ENCODE data around the gene BLOC1S3.

The BLOC1S3 gene

DNA sequence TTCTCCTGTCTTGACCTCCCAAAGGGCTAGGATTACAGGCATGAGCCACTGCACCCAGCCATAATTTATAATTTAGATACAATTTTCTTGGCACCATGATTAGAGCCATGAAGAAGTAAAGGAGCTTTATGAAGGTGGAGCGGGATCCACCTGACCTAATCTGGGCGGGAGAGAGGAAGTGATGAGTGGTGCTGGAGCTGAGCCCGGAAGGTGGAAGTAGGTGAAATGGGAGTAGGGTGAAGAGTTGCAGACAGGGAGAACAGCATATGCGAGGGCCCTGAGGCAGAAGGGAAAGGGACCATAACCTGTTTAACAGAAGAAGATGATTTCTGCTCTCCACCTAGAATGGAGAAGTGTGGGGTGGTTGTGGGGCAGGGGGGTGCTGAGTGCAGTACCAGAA is 4.2 kb downstream of the BLOC1S3 start:
- DNase-seq (ENCODE audit: low read depth), result no peak

DNA sequence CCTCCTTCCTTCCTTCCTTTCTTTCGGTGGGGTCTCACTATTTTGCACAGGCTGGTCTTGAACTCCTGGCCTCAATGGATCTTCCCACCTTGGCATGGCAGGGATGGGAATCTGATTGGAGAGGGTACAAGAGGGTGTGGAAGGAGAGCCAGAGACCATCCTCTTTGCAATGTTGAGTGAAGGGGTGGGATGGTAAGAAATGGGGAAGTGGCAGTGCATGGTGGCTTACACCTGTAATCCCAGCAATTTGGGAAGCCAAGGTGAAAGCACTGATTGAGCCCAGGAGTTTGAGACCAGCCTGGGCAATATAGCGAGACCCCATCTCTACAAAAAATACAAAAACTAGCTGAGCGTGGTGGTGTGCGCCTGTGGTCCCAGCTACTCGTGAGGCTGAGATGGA is 5.5 kb downstream of the BLOC1S3 start:
- DNase-seq (ENCODE audit: low read depth), result no peak

DNA sequence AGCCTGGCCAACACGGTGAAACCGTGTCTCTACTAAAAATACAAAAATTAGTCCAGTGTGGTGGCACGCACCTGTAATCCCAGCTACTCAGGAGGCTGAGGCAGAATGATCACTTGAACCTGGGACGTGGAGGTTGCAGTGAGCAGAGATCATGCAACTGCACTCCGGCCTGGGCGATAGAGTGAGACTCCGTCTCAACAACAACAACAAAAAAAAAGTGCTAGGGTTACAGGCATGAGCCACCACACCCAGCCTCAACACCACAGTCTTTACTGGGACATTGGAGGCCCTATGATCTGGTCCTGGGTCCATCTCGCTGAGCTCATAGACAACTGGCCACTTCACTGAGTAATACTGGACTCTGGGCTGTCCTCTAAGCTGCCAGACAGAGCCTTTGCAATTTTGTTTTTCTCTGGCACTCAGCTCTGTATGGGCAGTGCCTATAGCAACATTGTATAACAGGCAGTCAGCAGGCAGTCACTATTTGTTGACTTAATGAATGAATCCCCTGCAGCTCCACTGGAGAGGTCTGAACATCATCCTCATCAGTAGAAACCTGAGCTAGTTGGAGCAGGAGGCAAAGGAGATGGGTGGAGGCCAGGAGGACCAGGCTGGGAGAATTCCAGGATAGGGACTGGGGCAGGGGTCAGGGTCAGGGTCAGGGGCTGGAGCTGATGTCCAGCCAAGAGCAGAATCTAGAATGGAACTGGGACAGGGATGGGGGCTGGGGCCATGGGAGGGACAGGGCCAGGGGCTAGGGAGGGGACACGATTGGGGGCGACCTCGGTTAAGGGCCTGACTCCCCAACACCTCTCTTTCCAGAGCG is 8.1 kb downstream of the BLOC1S3 start:
- no peak for DNase-seq (ENCODE audit: low read depth)

DNA sequence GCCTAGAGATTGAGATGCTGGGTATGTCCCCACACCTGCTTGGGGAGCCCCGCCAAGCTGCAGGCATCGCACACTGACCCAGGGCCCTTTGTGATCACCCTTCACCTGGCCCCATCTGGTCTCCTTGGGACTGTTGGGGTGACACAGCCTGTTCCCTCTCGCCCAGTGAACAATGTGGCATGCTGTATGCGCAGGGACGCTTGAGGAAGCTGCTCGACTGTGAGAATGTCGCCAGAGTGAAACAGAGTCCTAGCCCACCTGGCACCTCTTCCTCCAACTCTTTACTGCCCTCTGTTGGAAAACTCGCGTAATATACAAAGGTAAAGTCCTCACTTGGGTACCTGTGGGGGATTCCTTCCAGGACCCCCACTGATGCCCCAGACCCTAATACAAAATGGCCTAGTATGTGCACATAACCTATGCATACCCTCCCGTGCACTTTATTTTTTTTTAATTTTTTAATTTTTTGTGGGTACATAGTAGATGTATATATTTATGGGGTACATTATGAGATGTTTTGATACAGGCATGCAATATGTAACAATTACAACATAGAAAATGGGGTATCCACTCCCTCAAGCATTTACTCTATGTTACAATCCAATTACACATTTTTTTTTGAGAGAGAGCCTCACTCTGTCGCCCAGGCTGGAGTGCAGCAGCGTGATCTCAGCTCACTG is 9.0 kb downstream of the BLOC1S3 start:
- no peak for DNase-seq (ENCODE audit: low read depth)

DNA sequence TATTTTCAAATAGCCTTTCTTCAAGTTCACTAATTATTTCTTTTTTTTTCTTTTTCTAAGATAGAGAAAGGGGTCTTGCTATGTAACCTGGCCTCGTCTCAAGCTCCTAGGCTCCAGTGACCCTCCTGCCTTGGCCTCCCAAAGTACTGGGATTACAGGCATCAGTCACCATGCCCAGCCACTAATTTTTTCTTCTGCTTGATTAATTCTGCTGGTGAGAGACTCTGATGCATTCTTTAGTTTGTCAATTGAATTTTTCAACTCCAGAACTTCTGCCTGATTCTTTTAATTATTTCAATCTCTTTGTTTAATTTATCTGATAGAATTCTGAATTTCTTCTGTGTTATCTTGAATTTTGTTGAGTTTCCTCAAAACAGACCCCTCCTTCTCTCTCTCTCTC is 11.4 kb downstream of the BLOC1S3 start:
- DNase-seq (ENCODE audit: low read depth), result no peak

DNA sequence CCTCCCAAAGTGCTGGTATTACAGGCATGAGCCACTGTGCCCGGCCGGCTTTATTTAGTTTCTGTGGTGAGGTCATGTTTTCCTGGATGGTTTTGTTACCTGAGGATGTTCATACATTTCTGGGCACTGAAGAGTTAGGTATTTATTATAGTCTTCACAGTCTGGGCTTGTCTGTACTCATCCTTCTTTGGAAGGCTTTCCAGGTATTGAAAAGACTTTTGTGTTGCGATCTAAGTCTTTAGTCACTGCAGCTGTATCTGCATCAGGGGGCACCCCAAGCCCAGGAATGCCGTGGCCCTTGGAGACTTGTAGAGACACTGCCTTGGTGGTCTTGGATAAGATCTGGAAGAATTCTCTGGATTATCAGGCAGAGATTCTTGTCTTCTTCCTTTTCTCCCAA is 12.8 kb downstream of the BLOC1S3 start:
- DNase-seq (ENCODE audit: low read depth), result no peak

DNA sequence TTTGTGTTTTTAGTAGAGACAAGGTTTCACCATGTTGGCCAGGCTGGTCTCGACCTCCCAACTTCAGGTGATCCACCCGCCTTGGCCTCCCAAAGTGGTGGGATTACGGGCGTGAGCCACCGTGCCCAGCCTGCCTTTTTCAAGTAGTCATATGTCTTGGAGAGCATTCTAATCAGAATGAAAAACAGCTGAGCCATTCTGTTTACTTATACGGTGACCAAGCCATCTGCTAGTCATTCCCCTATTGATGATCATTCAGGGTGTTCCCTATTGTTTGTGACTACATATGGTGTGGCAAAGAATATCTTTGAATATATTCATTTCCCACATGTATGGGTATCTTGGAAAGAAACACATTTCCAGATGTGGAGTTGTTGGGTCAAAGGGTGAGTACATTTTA is 17.2 kb downstream of the BLOC1S3 start:
- no peak for DNase-seq (ENCODE audit: low read depth)

DNA sequence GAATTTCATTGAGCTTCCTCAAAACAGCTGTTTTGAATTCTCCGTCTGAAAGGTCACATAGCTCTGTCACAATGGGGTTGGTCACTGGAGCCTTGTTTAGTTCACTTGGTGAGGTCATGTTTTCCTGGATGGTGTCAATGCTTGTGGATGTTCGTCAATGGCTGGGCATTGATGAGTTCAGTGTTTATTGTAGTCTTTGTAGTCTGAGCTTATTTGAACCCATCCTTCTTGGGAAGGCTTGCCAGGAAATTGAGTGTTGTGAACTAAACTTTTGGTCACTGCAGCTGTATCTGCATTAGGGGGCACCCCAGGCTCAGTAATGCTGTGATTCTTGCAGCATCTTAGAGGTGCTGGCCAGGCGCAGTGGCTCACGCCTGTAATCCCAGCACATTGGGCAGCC is 22.0 kb downstream of the BLOC1S3 start:
- DNase-seq (ENCODE audit: low read depth), result no peak

DNA sequence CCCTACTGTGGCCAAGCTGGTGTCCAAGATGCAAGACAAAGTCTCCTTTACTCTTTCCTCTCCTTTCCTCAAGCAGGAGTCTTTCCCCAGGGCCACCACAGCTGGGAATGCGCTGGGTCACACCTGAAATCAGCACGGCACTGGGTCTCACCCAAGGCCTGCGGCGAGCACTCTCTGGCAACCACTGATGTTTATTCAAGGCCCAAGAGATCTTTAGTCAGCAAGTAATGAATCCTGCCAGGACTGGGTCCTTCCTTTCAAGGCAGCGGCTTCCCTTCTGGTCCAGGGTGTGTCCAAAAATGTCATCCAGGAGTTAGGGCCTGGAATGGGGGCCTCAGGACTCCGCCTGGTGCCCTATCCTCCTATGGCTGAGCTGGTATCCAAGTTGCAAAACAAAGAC is 24.1 kb downstream of the BLOC1S3 start:
- no peak for DNase-seq (ENCODE audit: low read depth)

DNA sequence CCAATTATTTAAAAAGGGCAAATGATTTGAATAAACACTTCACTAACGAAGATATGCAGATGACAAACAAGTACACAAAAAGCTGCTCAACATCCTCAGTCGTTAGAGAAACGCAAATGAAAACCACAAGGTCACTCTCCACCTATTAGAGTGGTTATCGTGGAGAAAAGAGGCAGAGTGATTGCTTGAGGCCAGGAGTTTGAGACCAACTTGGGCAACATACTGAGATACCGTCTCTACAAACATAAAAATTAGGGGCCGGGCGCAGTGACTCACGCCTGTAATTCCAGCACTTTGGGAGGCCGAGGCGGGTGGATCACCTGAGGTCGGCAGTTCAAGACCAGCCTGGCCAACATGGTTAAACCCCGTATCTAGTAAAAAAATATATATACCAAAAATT is 27.2 kb downstream of the BLOC1S3 start:
- no peak for DNase-seq (ENCODE audit: low read depth)

DNA sequence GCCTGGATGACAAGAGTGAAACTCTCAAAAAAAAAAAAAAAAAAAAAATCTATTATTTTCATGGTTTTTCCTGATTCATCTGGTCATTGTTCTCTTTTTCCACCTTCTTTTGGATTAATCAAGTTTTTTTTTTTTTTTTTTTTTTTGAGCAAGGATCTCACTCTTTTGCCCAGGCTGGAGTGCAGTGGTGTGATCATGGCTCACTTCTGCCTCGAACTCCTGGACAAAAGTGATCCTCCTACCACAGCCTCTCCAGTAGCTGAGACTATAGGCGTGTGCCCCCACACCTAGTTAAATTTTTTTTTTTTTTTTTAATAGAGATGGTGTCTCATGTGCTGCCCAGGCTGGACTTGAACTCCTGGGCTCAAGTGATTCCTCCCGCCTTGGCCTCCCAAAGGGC is 27.7 kb downstream of the BLOC1S3 start:
- no peak for DNase-seq (ENCODE audit: low read depth)

DNA sequence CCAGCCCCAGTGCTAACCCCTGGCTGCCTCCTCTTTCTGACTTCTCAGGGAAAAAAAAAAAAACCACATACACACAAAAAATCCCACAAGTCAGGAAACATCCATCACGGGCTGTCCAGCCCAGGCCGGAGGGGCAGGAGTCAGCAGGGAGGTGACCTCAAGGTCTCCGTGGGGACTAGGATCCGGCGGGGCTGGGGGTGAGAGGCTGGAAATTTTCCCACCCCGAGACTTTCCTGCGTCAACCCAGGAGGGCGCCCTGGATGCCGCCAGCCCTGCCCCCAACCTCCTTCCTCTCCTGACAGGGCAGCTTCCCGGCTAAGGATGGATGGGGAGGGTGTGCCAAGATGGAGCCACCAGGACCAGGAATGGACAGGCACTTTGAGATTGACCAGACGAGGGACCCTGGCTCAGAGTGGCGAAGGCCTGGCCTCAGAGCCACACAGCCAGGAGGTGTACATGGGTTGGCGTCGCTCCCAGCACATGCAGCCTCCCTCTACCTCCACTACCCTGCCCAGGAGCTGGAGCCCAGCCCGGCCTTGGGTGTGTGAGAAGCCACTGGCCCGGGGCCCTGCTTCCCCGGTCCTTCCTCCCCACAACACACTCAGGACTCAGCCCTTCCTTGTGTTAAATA is 33.3 kb downstream of the BLOC1S3 start:
- DNase-seq (ENCODE audit: low read depth), result no peak

DNA sequence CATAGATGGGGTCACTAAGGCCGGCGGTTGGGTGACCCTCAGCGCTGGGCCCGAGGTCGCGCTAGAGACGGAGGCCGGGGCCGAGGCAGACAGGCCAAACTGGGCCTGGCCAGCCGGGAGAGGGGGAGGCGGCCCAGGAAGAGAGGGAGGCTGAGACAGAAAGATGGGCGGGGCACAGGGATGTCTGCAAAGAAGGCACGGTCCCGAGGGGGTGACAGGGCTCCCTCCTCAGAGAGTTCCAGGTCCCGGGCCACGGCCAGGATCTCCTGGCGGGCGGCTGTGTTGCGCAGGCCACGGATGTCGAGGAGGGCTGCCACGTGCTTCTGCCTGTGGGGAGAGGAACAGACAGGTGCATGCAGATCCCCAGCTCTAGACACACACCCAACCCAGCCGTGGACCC is 34.4 kb downstream of the BLOC1S3 start:
- DNase-seq (ENCODE audit: low read depth), result no peak

DNA sequence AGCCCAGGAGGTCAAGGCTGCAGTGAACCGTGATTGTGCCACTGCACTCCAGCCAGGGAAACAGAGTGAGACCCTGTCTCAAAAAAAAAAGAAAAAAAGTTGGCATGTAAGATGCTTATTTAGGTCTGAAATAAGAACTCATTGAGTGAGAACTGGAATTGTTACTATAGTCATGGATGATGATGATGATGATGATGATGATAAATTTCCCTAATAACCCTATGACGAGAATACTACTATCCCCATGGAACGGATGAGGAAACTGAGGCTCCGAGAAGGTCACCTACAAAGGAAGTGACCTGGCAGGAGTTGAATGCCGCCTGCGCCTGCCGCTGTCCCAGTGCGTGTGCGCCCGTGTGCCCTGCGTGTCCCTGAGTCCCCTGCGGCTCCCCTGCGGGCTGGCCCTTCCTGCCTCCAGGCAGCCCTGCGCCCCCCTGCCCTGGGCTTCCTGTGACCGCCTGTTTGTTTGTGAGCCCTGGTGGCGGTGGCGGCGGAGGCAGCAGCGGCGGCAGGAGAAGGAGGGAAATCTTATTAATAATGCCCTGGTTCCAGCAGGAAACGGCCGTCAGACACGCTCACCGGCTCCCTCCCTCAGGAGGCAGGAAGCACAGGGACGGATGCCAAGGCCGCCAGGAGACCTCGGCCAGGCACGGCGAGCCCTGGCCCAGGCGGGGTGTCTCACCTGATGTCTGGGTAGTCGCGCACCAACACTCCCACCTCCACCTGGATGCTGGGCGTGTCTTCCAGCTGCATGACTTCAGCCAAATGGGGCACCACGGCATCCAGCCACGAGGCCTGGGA is 37.0 kb downstream of the BLOC1S3 start:
- no peak for DNase-seq (ENCODE audit: low read depth)

DNA sequence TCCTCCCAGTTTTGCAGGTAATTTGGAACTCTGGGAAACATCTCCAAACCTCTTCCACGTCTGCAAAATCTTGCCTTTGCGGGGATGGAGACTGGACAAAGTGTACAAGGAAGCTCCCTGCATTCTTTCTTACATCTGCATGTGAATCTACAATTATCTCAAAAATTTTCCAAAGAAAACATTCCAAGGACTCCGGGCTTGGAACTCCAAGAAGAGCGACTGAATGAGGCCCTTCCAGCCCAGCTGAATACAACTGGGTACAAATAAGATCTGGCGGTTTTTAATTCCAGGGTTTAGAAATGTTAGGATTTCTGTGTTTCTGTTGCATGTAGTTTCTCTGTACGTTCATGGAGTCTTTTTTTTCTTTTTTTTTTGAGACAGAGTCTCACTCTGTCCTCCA is 38.1 kb downstream of the BLOC1S3 start:
- no peak for DNase-seq (ENCODE audit: low read depth)

DNA sequence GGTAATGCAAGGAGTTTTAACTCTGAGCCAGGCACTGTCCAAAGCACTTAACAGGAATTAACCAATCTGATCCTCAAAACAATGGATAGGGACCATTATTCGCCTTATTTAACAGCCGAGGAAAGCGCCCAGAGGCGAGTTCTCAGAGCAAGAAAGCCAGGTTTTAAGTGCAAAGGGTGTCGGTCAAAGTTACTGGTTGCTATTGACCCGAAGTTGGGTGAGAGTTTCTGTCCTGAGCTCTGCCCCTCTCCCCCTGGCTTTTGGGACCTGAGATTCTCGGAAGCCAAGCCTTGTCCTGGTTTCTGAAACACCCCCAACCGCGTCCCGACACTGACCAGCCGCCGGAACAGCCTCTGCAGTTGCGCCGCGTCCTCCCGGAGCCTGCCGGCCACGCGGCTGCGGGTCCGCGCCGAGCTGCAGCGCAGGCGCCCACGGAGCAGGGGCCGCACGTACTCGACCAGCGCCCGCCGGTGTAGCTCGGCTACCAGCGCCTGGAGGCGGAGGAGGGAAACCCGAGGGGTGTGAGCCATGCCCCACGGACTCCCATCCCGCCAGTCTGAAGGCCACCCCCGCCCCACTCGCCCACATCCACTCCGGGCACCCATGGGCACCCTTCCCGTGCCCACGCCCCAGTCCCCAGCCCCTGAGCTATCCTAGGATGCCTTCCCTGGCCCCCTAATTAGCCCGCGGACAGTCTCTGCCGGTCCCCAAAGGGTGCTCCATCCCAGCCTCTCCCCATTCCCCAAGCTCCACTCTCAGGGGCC is 38.8 kb downstream of the BLOC1S3 start:
- no peak for DNase-seq (ENCODE audit: low read depth)

DNA sequence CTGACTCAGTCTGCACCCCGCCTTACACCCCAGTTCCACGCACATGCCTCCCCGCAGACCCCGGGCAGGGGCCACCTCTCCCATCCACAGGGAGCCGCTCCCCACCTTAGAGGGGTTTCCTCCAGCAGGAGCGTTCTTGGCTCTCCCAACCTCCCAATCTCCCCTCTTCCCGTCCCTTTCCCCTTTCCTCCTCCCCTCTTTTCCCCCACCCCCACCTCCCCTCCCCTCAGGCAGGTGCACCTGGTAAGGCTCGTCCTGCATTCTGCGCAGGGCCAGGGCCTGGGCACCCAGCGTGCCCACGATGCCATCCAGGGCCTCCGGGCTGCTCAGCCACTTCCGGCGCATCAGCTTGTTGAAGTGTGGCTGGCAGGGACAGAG is 39.4 kb downstream of the BLOC1S3 start:
- no peak for DNase-seq (ENCODE audit: low read depth)

DNA sequence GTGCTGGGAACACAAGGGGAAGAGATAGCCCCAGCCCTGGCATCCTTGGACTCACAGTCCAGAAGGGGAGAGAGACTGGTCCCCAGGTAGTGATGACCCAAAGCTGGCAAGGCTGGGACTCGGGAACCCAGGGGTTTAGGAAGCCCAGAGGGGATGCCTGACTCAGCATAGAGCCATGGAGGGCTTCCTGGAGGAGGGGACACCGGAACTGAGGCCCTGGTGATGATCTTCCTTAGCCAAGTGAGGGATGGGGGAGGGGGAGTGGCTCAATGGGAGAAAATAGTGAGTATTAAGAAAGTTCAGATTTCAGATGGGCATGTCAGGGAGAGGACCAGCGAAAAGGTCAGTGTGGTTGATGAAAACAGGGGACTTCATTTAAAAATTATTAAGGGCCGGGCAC is 39.8 kb downstream of the BLOC1S3 start:
- DNase-seq (ENCODE audit: low read depth), result no peak

DNA sequence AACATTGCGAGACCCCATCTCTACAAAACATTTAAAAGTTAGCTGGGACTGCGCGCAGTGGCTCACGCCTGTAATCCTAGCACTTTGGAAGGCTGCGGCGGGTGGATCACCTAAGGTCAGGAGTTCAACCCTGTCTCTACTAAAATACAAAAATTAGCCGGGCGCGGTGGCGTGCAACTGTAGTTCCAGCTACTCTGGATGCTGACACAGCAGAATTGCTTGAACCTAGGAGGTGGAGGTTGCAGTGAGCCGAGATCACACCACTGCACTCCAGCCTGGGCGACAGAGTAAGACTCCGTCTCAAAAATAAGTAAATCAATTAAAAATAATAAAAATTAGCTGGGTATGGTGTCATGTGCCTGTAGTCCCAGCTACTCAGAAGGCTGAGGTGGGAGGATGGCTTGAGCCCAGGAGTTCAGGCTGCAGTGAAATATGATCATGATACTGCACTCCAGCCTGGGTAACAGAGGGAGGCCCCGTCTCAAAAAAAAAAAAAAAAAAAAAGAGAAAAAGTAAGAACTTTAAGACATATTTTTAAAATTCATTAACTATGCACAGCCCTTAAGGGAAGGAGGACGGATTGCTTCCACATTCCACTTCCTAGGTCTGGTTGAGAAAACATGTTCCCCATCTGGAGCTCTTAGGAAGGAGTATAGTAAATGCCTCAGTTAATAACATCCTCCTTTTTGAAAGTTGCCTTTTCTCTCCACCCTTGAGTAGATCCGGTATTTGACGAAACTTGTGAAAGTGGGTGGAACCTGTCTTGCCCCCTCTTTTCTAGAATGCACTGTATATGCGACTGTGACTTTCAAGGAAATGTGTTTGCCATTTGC is 40.5 kb downstream of the BLOC1S3 start:
- no peak for DNase-seq (ENCODE audit: low read depth)

DNA sequence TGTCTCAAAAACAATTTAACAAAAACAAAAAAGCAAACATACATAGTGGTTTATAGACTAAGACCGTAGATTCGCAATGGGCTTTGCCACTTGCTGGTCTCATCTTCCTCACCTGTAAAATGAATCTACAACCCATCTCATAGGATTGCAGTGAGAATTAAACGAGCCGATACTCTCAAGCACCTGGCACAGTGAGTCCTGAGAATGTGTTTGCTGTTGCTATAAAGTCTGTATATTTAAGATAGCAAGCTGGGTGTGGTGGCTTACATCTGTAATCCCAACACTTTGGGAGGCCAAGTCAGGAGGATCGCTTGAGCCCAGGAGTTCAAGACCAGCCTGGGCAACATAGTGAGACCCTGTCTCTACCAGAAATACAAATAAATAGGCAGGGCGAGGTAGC is 44.1 kb downstream of the BLOC1S3 start:
- no peak for DNase-seq (ENCODE audit: low read depth)

DNA sequence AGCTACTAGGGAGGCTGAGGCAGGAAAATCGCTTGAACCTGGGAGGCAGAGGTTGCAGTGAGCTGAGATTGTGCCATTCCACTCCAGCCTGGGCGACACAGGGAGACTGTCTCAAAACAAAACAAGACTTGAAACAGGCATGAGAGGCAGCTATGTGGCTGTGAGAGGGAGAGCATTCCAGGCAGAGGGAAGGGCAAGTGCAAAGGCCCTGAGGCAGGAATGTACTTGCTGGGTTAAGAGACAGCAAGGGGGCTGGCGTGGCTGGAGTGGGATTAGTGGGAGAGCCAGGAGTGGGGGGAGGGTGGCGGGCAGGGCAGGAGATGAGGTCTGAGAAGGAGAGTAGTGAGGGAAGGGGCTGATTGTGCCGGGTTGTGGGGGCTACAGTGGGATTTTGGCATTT is 45.3 kb downstream of the BLOC1S3 start:
- DNase-seq (ENCODE audit: low read depth), result no peak
